OCI-LY3 (cell line): ENCODE measurements around the gene CPEB1.

Experiments
- EZH2phosphoT487 ChIP-seq: fragments of 200-600 bp; shearing (Covaris generic); IDR thresholded peaks from 2 replicates; pipeline ENCODE4 v1.6.1; 2018; ENCODE audit warnings: antibody characterized with exemption, mixed run types, low read depth
- TF ChIP-seq, protein P1 (sequence below): fragments of 200-600, 300-600 bp; sonication (generic); IDR thresholded peaks from 2 replicates; pipeline ENCODE4 v1.5.1; 2014; ENCODE audit warnings: antibody characterized with exemption, low read length, low read depth

DNA sequence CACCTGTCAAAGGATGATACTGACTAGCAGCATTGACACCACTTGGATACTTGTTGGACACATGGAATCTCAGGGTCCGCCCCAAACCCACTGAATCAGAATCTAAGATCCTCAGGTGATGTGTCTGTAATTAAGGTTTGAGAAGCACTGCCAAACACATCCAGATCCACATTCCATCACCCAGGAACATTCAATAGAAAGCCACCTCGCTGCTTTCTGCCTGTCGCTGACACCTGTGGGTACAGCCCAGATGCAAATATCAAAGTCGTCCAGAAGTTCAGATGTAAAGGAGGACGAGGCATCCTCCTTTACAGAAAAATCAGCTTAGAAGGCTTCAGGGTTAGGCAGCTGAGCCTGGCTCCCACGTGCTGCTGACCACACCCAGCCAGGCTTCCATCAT is 101.7 kb downstream of the CPEB1 start:
- TF ChIP-seq, protein P1, sequence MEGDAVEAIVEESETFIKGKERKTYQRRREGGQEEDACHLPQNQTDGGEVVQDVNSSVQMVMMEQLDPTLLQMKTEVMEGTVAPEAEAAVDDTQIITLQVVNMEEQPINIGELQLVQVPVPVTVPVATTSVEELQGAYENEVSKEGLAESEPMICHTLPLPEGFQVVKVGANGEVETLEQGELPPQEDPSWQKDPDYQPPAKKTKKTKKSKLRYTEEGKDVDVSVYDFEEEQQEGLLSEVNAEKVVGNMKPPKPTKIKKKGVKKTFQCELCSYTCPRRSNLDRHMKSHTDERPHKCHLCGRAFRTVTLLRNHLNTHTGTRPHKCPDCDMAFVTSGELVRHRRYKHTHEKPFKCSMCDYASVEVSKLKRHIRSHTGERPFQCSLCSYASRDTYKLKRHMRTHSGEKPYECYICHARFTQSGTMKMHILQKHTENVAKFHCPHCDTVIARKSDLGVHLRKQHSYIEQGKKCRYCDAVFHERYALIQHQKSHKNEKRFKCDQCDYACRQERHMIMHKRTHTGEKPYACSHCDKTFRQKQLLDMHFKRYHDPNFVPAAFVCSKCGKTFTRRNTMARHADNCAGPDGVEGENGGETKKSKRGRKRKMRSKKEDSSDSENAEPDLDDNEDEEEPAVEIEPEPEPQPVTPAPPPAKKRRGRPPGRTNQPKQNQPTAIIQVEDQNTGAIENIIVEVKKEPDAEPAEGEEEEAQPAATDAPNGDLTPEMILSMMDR, result no peak
- TF ChIP-seq EZH2phosphoT487, result no peak
